ENCODE results near the gene FXYD6.

GRCh38 chr11:117796872-117797529 lies 79.5 kb downstream of the FXYD6 start, which contains the start of gene DSCAML1:
- TF ChIP-seq POLR2A (IDR thresholded peaks at IDR 0.05; ENCODE audit: low read length) (no peak), GATA1 (IDR thresholded peaks at IDR 0.05; ENCODE audit: low read depth, low read length) (no peak)

All from erythroblast (primary cell).